Spleen (tissue), 11 donors: ENCODE data around the gene ASIP. TPM values are rescaled to one million over a fixed set of nuclear protein-coding genes. Genes with fewer than 3 reads are reported as not detected.

Experiments used
- DNase-seq: peaks from one replicate; pipeline ENCODE4 v3.0.0-alpha.2; 2020
- H3K27ac ChIP-seq, 8 donors: fragments of 200-600 bp; sonication (generic) in 7 of 8; 1 replicate in 4 of 8; 2 replicates in 4 of 8; pipeline versions ENCODE4 v1.5.0 to v1.8.0; 2016 to 2021; ENCODE audit warnings: inconsistent platforms in 4 of 8, mild to moderate bottlenecking in 4 of 8, moderate library complexity in 1 of 8
- H3K27me3 ChIP-seq, 7 donors: fragments of 200-600 bp; sonication (generic) in 6 of 7; replicated peaks in 1 of 7; 1 replicate in 4 of 7; 2 replicates in 3 of 7; pipeline versions ENCODE4 v1.5.0 to v1.8.0; 2016 to 2021; ENCODE audit warnings: inconsistent platforms in 3 of 7, mild to moderate bottlenecking in 1 of 7
- H3K36me3 ChIP-seq, 6 donors: fragments of 200-600 bp; sonication (generic) in 5 of 6; 1 replicate in 4 of 6; 2 replicates in 2 of 6; pipeline versions ENCODE4 v1.5.0 to v1.8.0; 2016 to 2021; ENCODE audit warnings: inconsistent platforms in 2 of 6
- H3K4me1 ChIP-seq, 6 donors: fragments of 200-600 bp; sonication (generic) in 5 of 6; 1 replicate in 3 of 6; 2 replicates in 3 of 6; pipeline versions ENCODE4 v1.5.0 to v1.8.0; 2016 to 2021; ENCODE audit warnings: inconsistent platforms in 3 of 6
- H3K4me3 ChIP-seq, 8 donors: fragments of 200-600 bp; sonication (generic) in 7 of 8; 1 replicate in 4 of 8; 2 replicates in 4 of 8; pipeline versions ENCODE4 v1.5.0 to v1.8.0; 2016 to 2021; ENCODE audit warnings: inconsistent platforms in 4 of 8, mild to moderate bottlenecking in 4 of 8, moderate library complexity in 2 of 8
- H3K9me3 ChIP-seq, 8 donors: fragments of 200-600 bp; sonication (generic) in 7 of 8; 1 replicate in 4 of 8; 2 replicates in 4 of 8; pipeline versions ENCODE4 v1.5.0 to v1.8.0; 2016 to 2021; ENCODE audit warnings: inconsistent platforms in 4 of 8
- CTCF ChIP-seq, 11 experiments: fragments of 200-600 bp in 7 of 11; fragments of 450-650 bp in 4 of 11; sonication (generic) in 4 of 11; IDR thresholded peaks in 8 of 11; conservative IDR thresholded peaks in 3 of 11; 1 replicate in 7 of 11; 2 replicates in 4 of 11; pipeline versions ENCODE4 v1.4.0 to v1.8.0; 2016 to 2021; ENCODE audit warnings: antibody characterized with exemption in 11 of 11, inconsistent platforms in 4 of 11, mild to moderate bottlenecking in 1 of 11
- POLR2A ChIP-seq, 3 donors: fragments of 450-650 bp; IDR thresholded peaks; one replicate each; pipeline ENCODE4 v1.5.1; 2017; ENCODE audit warnings: antibody characterized with exemption in 3 of 3, mild to moderate bottlenecking in 1 of 3
- POLR2AphosphoS5 ChIP-seq, 3 donors: sonication (generic); formaldehyde crosslinking; IDR thresholded peaks; one replicate each; pipeline ENCODE4 v1.5.1; 2017; ENCODE audit warnings: antibody characterized with exemption in 3 of 3
- WGBS, 5 donors: extraction: QIAGEN DNeasy Blood & Tissue Kit in 3 of 5; methylation state at CpG; one replicate each; pipeline versions ENCODE4 v1.1.5 to v1.1.7; 2013 to 2018; 5-methylcytosine and 5-hydroxymethylcytosine counted together
- intact Hi-C: fragments of 100-400 bp; cut with DNase I; formaldehyde crosslinking; loops from one replicate; pipeline ENCODE4 v1.15.0; 2023; ENCODE audit warnings: low total_unique reads
- polyA plus RNA-seq, 3 donors: library from polyadenylated mRNA; stranded (reverse); fragments of 200-250 nt; gene quantifications; one replicate each; pipeline ENCODE4 v1.2.1, GENCODE V29; 2013
- total RNA-seq, 7 donors: library from RNA; depleted of rRNA in 3 of 7; stranded (reverse); fragments of >200 nt in 3 of 7; fragmentation: NEBNext Ultra II Directional in 4 of 7; extraction: Animal tissue kit (Norgen Biotek cat#: 25700) in 4 of 7; gene quantifications; one replicate each; pipeline versions ENCODE4 v1.1.0 to v1.2.1, GENCODE V29; 2016 to 2021
- donor health status: healthy with polysubstance abuse.
- donor health status: DM: no; HTN: no; CAD: no; lungs with moderate emphysema.
- donor health status: DM: no; HTN: no; CAD: no.
- donor health status: Bipolar disorder and iron deficiency.
- donor health status: healthy.
- donor health status: DM: no; HTN: no; CAD: no.
- donor health status: DM: yes; HTN: yes; CAD: no.

ASIP gene
- total and polyA plus RNA-seq, 10 donors = 0.63 to 2.7 (median 1.7) TPM; not detected in 7

- WGBS, 5 donors = 71 to 92% (median 78%) methylated on average over 2 of the region's 2 CpGs
- TF ChIP-seq POLR2A (IDR thresholded peaks at IDR 0.05) (no peak), CTCF (IDR thresholded peaks at IDR 0.05 in 8 of 11, conservative IDR thresholded peaks at IDR 0.05 in 3 of 11) (no peak), POLR2AphosphoS5 (IDR thresholded peaks at IDR 0.05) (no peak)
- Histone ChIP-seq H3K27me3 (peaks cover 0 to 14% (median 4%) of the 10 kb centered on the region in 7 donors), H3K36me3 (no peaks in the 10 kb centered on the region), H3K4me1 (peaks cover 0 to 15% (median 9%) of the 10 kb centered on the region in 6 donors), H3K9me3 (peaks cover 0 to 26% (median 11%) of the 10 kb centered on the region in 8 donors), H3K4me3 (no peak overlapping the region), H3K27ac (no peak overlapping the region)
- DNase-seq = no peak
- intact Hi-C loops = no loop called here
Measured at GRCh38 chr20:34211591-34211990, 29.6 kb upstream of the ASIP start.

DNA sequence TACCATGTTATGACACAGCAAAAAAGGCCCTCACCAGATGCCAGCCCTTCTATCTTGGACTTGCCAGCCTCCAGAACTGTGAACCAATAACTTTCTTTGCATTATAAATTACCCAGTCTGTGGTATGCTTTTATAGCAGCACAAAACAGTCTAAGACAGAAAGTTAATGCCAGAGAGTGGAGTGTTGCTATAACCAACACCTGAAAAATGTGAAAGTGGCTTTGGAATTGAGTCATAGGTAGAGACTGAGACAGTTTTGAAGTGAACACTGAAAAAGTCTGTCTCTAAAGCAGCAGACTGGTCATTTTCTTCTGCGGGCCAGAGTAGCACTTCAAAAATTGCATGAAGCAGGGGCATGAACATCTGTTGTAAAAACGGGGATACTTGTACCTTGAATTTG, 28.0 kb upstream of the ASIP start:
- peaks cover 0 to 28% (median 4%) of the 10 kb centered on the region in 7 donors for H3K27me3 ChIP-seq
- H3K36me3 ChIP-seq = no peaks in the 10 kb centered on the region
- peaks cover 0 to 16% (median 11%) of the 10 kb centered on the region in 6 donors for H3K4me1 ChIP-seq
- no peak for DNase-seq
- peaks cover 0 to 22% (median 11%) of the 10 kb centered on the region in 8 donors for H3K9me3 ChIP-seq
- TF ChIP-seq POLR2A (IDR thresholded peaks at IDR 0.05) = no peak
- TF ChIP-seq POLR2AphosphoS5 (IDR thresholded peaks at IDR 0.05) = no peak
- TF ChIP-seq CTCF (IDR thresholded peaks at IDR 0.05 in 8 of 11, conservative IDR thresholded peaks at IDR 0.05 in 3 of 11) = no peak
- WGBS, 5 donors = 81 to 95% (median 86%) methylated on average over 2 of the region's 2 CpGs
- no peak overlapping the region for H3K27ac ChIP-seq
- H3K4me3 ChIP-seq = no peak overlapping the region
- intact Hi-C loops = no loop called here

GRCh38 chr20:34215711-34216381, 25.4 kb upstream of the ASIP start:
- 1 to 6% (median 4%) methylated on average over 44 to 49 of the region's 49 CpGs for WGBS, 5 donors
- Histone ChIP-seq H3K27me3 (peaks cover 0 to 50% (median 4%) of the 10 kb centered on the region in 7 donors), H3K36me3 (no peaks in the 10 kb centered on the region), H3K9me3 (peaks cover 0 to 18% (median 11%) of the 10 kb centered on the region in 8 donors), H3K4me3 (peak overlapping the region; percentile 21 to 64 (median 33)), H3K4me1 (peaks cover 0 to 16% (median 11%) of the 10 kb centered on the region in 6 donors), H3K27ac (peak overlapping the region in 2 of 8 donors; percentile 18 to 34)
- peak; percentile 89 for DNase-seq
- intact Hi-C loops = no loop called here
- TF ChIP-seq CTCF (IDR thresholded peaks at IDR 0.05 in 8 of 11, conservative IDR thresholded peaks at IDR 0.05 in 3 of 11) (peak in 1 of 11 experiments; percentile 8), POLR2AphosphoS5 (IDR thresholded peaks at IDR 0.05) (peak; percentile 39 to 77 (median 62)), POLR2A (IDR thresholded peaks at IDR 0.05) (no peak)

DNA sequence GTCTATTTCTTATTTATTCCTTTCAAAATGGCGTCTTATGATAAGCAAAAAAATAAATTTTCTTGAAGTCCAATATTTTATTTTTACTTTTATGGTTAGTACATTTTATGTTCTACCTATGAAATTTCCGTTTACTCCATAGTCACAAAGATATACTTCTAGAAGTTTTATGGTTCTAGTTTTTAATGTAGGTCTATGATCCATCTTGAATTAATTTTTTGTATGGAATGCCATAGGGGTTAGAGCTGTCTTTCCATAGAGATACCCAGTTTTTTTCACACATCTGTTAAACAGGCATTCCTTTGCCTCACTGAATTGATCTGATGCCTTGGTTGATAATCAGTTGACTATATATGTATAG, 24.9 kb upstream of the ASIP start:
- Histone ChIP-seq H3K36me3 (no peaks in the 10 kb centered on the region), H3K4me1 (peaks cover 0 to 16% (median 11%) of the 10 kb centered on the region in 6 donors), H3K4me3 (peak overlapping the region in 7 of 8 donors; percentile 26 to 64 (median 34)), H3K9me3 (peaks cover 0 to 13% (median 7%) of the 10 kb centered on the region in 8 donors), H3K27me3 (peaks cover 0 to 54% (median 4%) of the 10 kb centered on the region in 7 donors), H3K27ac (peak overlapping the region in 1 of 8 donors; percentile 34)
- no peak for TF ChIP-seq POLR2A (IDR thresholded peaks at IDR 0.05)
- TF ChIP-seq POLR2AphosphoS5 (IDR thresholded peaks at IDR 0.05) = no peak
- TF ChIP-seq CTCF (IDR thresholded peaks at IDR 0.05 in 8 of 11, conservative IDR thresholded peaks at IDR 0.05 in 3 of 11) = no peak
- WGBS, 5 donors = 5 to 12% (median 8%) methylated on average over 2 of the region's 2 CpGs
- intact Hi-C loops = no loop called here
- no peak for DNase-seq
